OCI-LY1 (cell line): ENCODE measurements around the gene NPAS2.

Experiments
- H2AFZ ChIP-seq: fragments of 200-600 bp; sonication (generic), shearing (Covaris generic); 2 replicates; pipeline ENCODE4 v1.6.0; 2014; ENCODE audit warnings: antibody characterized with exemption, mild to moderate bottlenecking, low read length
- H3F3A ChIP-seq: fragments of 200-600 bp; sonication (generic), shearing (Covaris generic); 2 replicates; pipeline ENCODE4 v1.6.0; 2014; ENCODE audit warnings: mild to moderate bottlenecking, antibody characterized with exemption, low read length, moderate library complexity; ENCODE audit not compliant: insufficient read depth
- H3K27ac ChIP-seq: fragments of 200-600 bp; sonication (generic); 2 replicates; pipeline ENCODE4 v1.5.1; 2014; ENCODE audit warnings: low read length, mixed run types, mild to moderate bottlenecking, low read depth; ENCODE audit not compliant: poor library complexity, severe bottlenecking
- H3K27me3 ChIP-seq: fragments of 200-600 bp; sonication (generic); 2 replicates; pipeline ENCODE4 v1.6.0; 2014; ENCODE audit warnings: antibody characterized with exemption, mild to moderate bottlenecking, low read length, moderate library complexity; ENCODE audit not compliant: insufficient read depth
- H3K36me3 ChIP-seq: fragments of 200-600 bp; sonication (generic); 2 replicates; pipeline ENCODE4 v1.6.1; 2014; ENCODE audit warnings: mild to moderate bottlenecking, antibody characterized with exemption, low read length, moderate library complexity, mixed read lengths; ENCODE audit not compliant: insufficient read depth
- H3K4me1 ChIP-seq: fragments of 200-600 bp; sonication (generic); 2 replicates; pipeline ENCODE4 v1.5.1; 2014; ENCODE audit warnings: mild to moderate bottlenecking, low read length, moderate library complexity; ENCODE audit not compliant: insufficient read depth, severe bottlenecking
- H3K4me2 ChIP-seq: fragments of 200-600 bp; sonication (generic), shearing (Covaris generic); 2 replicates; pipeline ENCODE4 v1.6.1; 2014; ENCODE audit warnings: low read length
- H3K4me3 ChIP-seq: fragments of 200-600 bp; sonication (generic); 2 replicates; pipeline ENCODE4 v1.5.1; 2014; ENCODE audit warnings: low read length, low read depth, mild to moderate bottlenecking, mixed read lengths; ENCODE audit not compliant: poor library complexity, severe bottlenecking
- H3K79me2 ChIP-seq: fragments of 200-600 bp; shearing (Covaris generic); 2 replicates; pipeline ENCODE4 v1.6.1; 2016; ENCODE audit warnings: mixed run types, low read length, mixed read lengths; ENCODE audit not compliant: insufficient read depth
- H3K9ac ChIP-seq: fragments of 200-600 bp; sonication (generic), shearing (Covaris generic); 2 replicates; pipeline ENCODE4 v1.6.1; 2014; ENCODE audit warnings: mild to moderate bottlenecking, low read length, mixed read lengths
- H3K9me2 ChIP-seq: fragments of 200-600 bp; sonication (generic), shearing (Covaris generic); 2 replicates; pipeline ENCODE4 v1.6.1; 2014; ENCODE audit warnings: low read depth, mild to moderate bottlenecking, low read length, mixed read lengths
- H3K9me3 ChIP-seq: fragments of 200-600 bp; shearing (Covaris generic); 2 replicates; pipeline ENCODE4 v1.6.1; 2014; ENCODE audit warnings: low read length, mixed read lengths
- H4K20me1 ChIP-seq: fragments of 200-600 bp; sonication (generic), shearing (Covaris generic); 2 replicates; pipeline ENCODE4 v1.6.0; 2016; ENCODE audit warnings: mild to moderate bottlenecking, low read length; ENCODE audit not compliant: insufficient read depth
- CTCF ChIP-seq: fragments of 200-600 bp; sonication (generic), shearing (Covaris generic); IDR thresholded peaks from 2 replicates; pipeline ENCODE4 v1.5.1; 2017; ENCODE audit warnings: mild to moderate bottlenecking, antibody characterized with exemption, low read length, moderate library complexity, mixed read lengths
- EZH2 ChIP-seq: fragments of 200-600 bp; sonication (generic), shearing (Covaris generic); IDR thresholded peaks from 2 replicates; pipeline ENCODE4 v1.8.0; 2017; ENCODE audit warnings: borderline replicate concordance, mixed run types, mild to moderate bottlenecking, antibody characterized with exemption, low read length, moderate library complexity, mixed read lengths

The NPAS2 gene

GRCh38 chr2:100963026-100963375 is 143.1 kb downstream of the NPAS2 start:
- Histone ChIP-seq H4K20me1 (no peaks in the 10 kb centered on the region), H3K9ac (no peak overlapping the region), H3K27ac (no peak overlapping the region), H3K9me2 (no peaks in the 10 kb centered on the region), H2AFZ (no peak overlapping the region), H3K79me2 (no peaks in the 10 kb centered on the region), H3F3A (no peaks in the 10 kb centered on the region), H3K27me3 (no peaks in the 10 kb centered on the region), H3K4me2 (no peak overlapping the region), H3K4me1 (no peaks in the 10 kb centered on the region), H3K9me3 (no peaks in the 10 kb centered on the region), H3K36me3 (no peaks in the 10 kb centered on the region), H3K4me3 (no peak overlapping the region)
- no peak for TF ChIP-seq CTCF
- TF ChIP-seq EZH2, result no peak

- no peaks in the 10 kb centered on the region for H3F3A ChIP-seq
- TF ChIP-seq EZH2 (no peak), CTCF (no peak)
- no peaks in the 10 kb centered on the region for H3K9me3 ChIP-seq
- no peaks in the 10 kb centered on the region for H3K36me3 ChIP-seq
- H3K4me3 ChIP-seq, result no peak overlapping the region
- no peaks in the 10 kb centered on the region for H3K27me3 ChIP-seq
- no peaks in the 10 kb centered on the region for H3K79me2 ChIP-seq
- no peak overlapping the region for H3K9ac ChIP-seq
- H2AFZ ChIP-seq, result no peak overlapping the region
- H3K27ac ChIP-seq, result no peak overlapping the region
- no peak overlapping the region for H3K4me2 ChIP-seq
- no peaks in the 10 kb centered on the region for H3K9me2 ChIP-seq
- no peaks in the 10 kb centered on the region for H4K20me1 ChIP-seq
- no peaks in the 10 kb centered on the region for H3K4me1 ChIP-seq
These were observed 144.3 kb downstream of the NPAS2 start for GRCh38 chr2:100964222-100964621.

GRCh38 chr2:100964681-100965169 is 144.8 kb downstream of the NPAS2 start:
- Histone ChIP-seq H4K20me1 (no peaks in the 10 kb centered on the region), H3K9ac (no peak overlapping the region), H3K36me3 (no peaks in the 10 kb centered on the region), H3K9me2 (no peaks in the 10 kb centered on the region), H3K79me2 (no peaks in the 10 kb centered on the region), H3K4me1 (no peaks in the 10 kb centered on the region), H3K27me3 (no peaks in the 10 kb centered on the region), H3K4me2 (no peak overlapping the region), H2AFZ (no peak overlapping the region), H3K9me3 (no peaks in the 10 kb centered on the region), H3K4me3 (no peak overlapping the region), H3F3A (no peaks in the 10 kb centered on the region), H3K27ac (no peak overlapping the region)
- TF ChIP-seq EZH2, result no peak
- no peak for TF ChIP-seq CTCF
